Suprapubic skin (tissue), 3 donors: ENCODE measurements around the gene API5.

Source experiments
- EP300 ChIP-seq: sonication (generic); formaldehyde crosslinking; IDR thresholded peaks from one replicate; pipeline ENCODE4 v1.6.1; 2017; ENCODE audit warnings: antibody characterized with exemption
- POLR2A ChIP-seq, 2 donors: fragments of 450-650 bp; IDR thresholded peaks; one replicate each; pipeline ENCODE4 v1.6.1; 2017; ENCODE audit warnings: antibody characterized with exemption in 2 of 2, mild to moderate bottlenecking in 2 of 2, moderate library complexity in 2 of 2
- TF ChIP-seq, protein P1 (sequence below), 2 donors: fragments of 200-600 bp in 1 of 2; fragments of 450-650 bp in 1 of 2; sonication (generic) in 1 of 2; IDR thresholded peaks; one replicate each; pipeline ENCODE4 v1.5.1; 2016 to 2019; ENCODE audit warnings: antibody characterized with exemption in 2 of 2, mild to moderate bottlenecking in 1 of 2, moderate library complexity in 1 of 2

DNA sequence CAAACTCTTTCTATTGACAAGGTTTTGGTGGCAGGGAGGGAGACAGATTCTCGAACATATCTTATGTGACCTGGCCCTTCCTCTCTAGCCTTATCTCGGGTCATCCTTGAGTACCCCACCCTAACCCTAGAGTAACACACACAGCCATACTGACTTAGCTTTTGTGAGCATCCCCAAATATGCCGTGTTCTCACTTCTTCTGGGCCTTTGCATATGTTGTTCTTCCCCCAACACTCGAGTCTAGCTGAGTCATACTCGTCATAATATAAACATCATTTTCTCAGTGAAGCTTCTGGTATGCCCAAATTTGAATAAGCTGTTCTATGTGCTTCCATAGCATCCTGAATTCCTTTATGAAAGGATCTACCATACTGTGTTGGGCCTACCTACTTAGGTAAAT, 54.9 kb downstream of the API5 start:
- TF ChIP-seq, protein P1, sequence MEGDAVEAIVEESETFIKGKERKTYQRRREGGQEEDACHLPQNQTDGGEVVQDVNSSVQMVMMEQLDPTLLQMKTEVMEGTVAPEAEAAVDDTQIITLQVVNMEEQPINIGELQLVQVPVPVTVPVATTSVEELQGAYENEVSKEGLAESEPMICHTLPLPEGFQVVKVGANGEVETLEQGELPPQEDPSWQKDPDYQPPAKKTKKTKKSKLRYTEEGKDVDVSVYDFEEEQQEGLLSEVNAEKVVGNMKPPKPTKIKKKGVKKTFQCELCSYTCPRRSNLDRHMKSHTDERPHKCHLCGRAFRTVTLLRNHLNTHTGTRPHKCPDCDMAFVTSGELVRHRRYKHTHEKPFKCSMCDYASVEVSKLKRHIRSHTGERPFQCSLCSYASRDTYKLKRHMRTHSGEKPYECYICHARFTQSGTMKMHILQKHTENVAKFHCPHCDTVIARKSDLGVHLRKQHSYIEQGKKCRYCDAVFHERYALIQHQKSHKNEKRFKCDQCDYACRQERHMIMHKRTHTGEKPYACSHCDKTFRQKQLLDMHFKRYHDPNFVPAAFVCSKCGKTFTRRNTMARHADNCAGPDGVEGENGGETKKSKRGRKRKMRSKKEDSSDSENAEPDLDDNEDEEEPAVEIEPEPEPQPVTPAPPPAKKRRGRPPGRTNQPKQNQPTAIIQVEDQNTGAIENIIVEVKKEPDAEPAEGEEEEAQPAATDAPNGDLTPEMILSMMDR (IDR thresholded peaks at IDR 0.05), result no peak
- no peak for TF ChIP-seq EP300
- TF ChIP-seq POLR2A (IDR thresholded peaks at IDR 0.05), result no peak
